SU-DHL-6 (cell line): Measurements from ENCODE around the gene DEPDC5.

ENCODE experiments used
- CTCF ChIP-seq: fragments of 200-600 bp; sonication (generic); IDR thresholded peaks from one replicate; pipeline ENCODE4 v1.5.1; 2017; ENCODE audit warnings: antibody characterized with exemption, mild to moderate bottlenecking, low read length, moderate library complexity; ENCODE audit not compliant: insufficient read depth, poor library complexity, severe bottlenecking
- EZH2phosphoT487 ChIP-seq: fragments of 200-600 bp; sonication (generic), shearing (Covaris generic); conservative IDR thresholded peaks from 2 replicates; pipeline ENCODE4 v1.6.1; 2018; ENCODE audit warnings: mild to moderate bottlenecking, antibody characterized with exemption, low read length, moderate library complexity, mixed read lengths

- no peak for TF ChIP-seq CTCF
- TF ChIP-seq EZH2phosphoT487 = no peak
These were observed 158.6 kb downstream of the DEPDC5 start for GRCh38 chr22:31912407-31912743.
